ENCODE results near the gene ZBTB11.

DNA sequence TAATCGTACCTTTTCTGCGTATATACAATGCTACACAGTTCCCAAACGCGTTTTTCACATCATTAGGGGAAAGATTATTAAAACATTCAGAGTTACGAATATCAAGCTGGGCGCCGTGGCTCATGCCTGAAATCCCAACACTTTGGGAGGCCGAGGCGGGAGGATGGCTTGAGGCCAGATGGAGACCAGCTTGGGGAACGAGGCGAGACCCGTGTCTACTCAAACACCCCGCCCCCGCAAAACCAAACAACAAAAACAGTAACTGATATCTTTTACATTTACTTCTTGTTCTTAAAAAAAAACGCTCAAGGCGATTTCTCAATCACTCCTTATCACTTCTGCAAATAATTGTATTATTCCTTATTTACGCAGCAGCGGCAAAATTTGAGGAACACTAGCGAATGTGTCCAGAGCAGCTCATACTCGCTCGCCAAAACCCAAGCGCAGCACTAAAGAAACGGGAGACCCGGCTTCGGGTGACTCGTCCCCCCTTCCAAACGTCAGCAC is 1.2 kb downstream of the ZBTB11 start:
- TF ChIP-seq, protein P1, sequence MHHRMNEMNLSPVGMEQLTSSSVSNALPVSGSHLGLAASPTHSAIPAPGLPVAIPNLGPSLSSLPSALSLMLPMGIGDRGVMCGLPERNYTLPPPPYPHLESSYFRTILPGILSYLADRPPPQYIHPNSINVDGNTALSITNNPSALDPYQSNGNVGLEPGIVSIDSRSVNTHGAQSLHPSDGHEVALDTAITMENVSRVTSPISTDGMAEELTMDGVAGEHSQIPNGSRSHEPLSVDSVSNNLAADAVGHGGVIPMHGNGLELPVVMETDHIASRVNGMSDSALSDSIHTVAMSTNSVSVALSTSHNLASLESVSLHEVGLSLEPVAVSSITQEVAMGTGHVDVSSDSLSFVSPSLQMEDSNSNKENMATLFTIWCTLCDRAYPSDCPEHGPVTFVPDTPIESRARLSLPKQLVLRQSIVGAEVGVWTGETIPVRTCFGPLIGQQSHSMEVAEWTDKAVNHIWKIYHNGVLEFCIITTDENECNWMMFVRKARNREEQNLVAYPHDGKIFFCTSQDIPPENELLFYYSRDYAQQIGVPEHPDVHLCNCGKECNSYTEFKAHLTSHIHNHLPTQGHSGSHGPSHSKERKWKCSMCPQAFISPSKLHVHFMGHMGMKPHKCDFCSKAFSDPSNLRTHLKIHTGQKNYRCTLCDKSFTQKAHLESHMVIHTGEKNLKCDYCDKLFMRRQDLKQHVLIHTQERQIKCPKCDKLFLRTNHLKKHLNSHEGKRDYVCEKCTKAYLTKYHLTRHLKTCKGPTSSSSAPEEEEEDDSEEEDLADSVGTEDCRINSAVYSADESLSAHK (tag by site-specific recombination; IDR thresholded peaks at IDR 0.05): no peak
- TF ChIP-seq ZNF521 (tag by site-specific recombination; IDR thresholded peaks at IDR 0.05) (no peak), KLF7 (tag by site-specific recombination; IDR thresholded peaks at IDR 0.05; ENCODE audit: borderline replicate concordance) (no peak), ZNF394 (tag by site-specific recombination; IDR thresholded peaks at IDR 0.05; ENCODE audit: borderline replicate concordance) (no peak; the same call in 1 of the 2 replicates), KLF10 (tag by site-specific recombination; IDR thresholded peaks at IDR 0.05) (no peak), ZNF654 (tag by site-specific recombination; IDR thresholded peaks at IDR 0.05; ENCODE audit: low read depth) (no peak), KLF1 (tag by site-specific recombination; IDR thresholded peaks at IDR 0.05) (no peak), ZNF510 (tag by site-specific recombination; IDR thresholded peaks at IDR 0.05; ENCODE audit: insufficient replicate concordance) (no peak)
- TF ChIP-seq, protein P2, sequence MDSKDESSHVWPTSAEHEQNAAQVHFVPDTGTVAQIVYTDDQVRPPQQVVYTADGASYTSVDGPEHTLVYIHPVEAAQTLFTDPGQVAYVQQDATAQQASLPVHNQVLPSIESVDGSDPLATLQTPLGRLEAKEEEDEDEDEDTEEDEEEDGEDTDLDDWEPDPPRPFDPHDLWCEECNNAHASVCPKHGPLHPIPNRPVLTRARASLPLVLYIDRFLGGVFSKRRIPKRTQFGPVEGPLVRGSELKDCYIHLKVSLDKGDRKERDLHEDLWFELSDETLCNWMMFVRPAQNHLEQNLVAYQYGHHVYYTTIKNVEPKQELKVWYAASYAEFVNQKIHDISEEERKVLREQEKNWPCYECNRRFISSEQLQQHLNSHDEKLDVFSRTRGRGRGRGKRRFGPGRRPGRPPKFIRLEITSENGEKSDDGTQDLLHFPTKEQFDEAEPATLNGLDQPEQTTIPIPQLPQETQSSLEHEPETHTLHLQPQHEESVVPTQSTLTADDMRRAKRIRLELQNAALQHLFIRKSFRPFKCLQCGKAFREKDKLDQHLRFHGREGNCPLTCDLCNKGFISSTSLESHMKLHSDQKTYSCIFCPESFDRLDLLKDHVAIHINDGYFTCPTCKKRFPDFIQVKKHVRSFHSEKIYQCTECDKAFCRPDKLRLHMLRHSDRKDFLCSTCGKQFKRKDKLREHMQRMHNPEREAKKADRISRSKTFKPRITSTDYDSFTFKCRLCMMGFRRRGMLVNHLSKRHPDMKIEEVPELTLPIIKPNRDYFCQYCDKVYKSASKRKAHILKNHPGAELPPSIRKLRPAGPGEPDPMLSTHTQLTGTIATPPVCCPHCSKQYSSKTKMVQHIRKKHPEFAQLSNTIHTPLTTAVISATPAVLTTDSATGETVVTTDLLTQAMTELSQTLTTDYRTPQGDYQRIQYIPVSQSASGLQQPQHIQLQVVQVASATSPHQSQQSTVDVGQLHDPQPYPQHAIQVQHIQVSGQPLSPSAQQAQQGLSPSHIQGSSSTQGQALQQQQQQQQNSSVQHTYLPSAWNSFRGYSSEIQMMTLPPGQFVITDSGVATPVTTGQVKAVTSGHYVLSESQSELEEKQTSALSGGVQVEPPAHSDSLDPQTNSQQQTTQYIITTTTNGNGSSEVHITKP (tag by site-specific recombination; IDR thresholded peaks at IDR 0.05): no peak
- TF ChIP-seq, protein P3, sequence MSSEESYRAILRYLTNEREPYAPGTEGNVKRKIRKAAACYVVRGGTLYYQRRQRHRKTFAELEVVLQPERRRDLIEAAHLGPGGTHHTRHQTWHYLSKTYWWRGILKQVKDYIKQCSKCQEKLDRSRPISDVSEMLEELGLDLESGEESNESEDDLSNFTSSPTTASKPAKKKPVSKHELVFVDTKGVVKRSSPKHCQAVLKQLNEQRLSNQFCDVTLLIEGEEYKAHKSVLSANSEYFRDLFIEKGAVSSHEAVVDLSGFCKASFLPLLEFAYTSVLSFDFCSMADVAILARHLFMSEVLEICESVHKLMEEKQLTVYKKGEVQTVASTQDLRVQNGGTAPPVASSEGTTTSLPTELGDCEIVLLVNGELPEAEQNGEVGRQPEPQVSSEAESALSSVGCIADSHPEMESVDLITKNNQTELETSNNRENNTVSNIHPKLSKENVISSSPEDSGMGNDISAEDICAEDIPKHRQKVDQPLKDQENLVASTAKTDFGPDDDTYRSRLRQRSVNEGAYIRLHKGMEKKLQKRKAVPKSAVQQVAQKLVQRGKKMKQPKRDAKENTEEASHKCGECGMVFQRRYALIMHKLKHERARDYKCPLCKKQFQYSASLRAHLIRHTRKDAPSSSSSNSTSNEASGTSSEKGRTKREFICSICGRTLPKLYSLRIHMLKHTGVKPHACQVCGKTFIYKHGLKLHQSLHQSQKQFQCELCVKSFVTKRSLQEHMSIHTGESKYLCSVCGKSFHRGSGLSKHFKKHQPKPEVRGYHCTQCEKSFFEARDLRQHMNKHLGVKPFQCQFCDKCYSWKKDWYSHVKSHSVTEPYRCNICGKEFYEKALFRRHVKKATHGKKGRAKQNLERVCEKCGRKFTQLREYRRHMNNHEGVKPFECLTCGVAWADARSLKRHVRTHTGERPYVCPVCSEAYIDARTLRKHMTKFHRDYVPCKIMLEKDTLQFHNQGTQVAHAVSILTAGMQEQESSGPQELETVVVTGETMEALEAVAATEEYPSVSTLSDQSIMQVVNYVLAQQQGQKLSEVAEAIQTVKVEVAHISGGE (tag by site-specific recombination; conservative IDR thresholded peaks at IDR 0.05; ENCODE audit: low read depth): no peak

Measured in HEK293 (cell line).